NCI-H526 (cell line): ENCODE measurements around the gene GPR55.

Experiments
- DNase-seq, 2 experiments: peaks; one replicate each; lab custom pipeline; 2025; lab: John Stamatoyannopoulos, UW

Gene GPR55

DNA sequence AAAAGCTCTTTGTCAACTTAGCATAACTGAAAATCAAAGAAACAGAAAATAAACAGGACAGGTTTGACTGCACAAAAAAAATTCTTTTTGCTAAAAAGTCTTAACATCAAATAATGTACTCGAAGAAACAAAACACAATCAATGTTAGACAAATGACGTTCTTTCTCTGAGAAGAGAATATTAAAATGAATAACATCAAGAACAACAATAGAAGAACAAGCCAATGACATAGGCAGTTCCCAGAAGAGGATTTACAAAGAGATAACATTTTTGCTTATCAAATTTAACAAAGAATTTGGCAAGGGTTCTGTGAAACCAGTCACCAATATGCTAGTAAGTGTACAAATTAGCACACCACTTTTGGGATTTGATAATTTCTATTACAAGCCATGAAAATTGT lies 5.8 kb downstream of the GPR55 start:
- no peak for DNase-seq

DNA sequence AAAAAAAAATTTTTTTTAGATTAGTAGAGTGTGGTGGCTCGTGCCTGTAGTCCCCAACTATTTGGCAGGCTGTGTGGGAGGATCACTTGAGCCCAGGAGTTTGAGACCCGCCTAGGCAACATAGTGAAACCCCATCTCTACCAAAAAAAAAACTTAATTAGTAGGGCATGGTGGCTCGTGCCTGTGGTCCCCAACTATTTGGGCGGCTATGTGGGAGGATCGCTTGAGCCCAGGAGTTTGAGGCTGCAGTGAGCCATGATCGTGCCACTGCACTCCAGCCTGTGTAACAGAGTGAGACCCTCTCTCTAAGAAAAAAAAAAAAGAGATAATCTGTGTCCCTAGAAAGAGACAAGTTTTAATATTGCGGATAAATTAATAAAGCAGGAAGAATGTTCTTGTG lies 8.8 kb downstream of the GPR55 start:
- no peak for DNase-seq

DNA sequence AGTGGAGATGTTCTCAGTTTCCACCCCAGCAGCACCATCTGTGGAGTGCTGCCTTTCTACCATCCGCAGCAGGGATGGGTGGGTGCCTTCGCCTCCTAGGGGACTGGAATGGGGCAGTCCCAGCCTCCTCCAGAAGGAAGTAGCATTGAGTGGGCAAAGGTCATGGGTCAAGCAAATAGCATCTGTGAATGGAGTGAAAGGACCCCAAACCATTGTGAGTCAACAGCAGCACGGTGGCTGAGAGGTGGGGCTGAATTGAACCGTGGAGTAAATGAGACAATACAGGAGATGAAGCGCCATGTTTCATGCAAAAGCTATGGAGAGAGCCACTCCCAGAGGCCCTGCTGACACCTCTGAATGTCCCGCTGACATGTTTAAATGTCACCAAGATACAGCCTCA lies 9.7 kb downstream of the GPR55 start:
- DNase-seq = no peak

DNA sequence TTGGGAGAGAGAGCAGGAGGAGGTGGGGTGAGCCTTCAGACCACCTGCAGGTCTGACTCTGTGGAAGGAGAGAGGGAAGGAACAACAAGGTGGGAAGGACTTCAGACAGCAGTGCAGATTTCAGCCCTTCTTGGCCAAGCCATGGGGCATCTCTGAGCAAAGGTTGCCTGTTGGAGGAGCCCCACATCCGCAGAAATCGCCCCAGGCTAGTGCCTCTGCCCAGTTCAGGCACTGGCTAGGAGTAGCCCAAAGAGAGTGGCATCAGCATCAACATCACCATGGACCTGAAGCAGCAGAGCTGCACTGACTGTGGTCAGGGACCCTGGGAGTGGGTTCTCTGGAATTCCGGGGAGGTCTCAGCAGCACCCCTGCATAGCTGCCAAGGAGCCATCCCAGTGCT lies 10.2 kb downstream of the GPR55 start:
- no peak for DNase-seq

DNA sequence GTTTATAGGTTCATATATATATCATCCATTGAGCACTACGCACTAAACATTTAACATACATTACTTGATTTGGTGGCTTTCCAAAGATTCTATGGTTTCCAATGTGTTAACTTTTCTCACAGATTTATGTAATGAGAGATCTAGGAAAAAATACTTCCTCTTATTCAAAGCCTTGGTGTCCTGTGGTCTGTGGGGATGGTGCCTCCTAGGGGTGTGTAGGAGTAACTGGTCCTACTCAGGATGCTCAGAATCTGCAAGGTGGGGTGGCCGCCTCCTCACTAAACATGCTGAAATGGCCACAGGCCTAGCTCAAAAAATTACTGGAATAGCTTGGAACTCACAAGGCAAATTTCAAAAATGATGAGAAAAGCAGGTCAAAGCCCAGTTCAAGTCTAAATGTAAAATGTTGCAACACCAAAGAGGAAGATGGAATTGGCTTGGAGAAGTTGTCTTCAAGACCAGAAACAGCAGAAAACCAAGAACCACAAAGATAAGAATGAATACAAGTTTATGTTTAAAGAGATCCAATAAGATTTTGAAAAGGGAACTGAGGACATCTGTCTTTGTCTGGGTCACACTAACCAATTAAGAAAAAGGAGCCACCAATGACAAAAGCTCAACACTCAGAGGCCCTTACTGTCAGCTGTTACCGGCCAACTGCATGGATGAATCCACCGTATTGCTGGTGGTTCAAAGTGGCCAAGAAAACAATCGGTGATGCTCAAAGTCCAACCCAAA lies 11.5 kb downstream of the GPR55 start:
- DNase-seq = peak; percentile 10 to 54

DNA sequence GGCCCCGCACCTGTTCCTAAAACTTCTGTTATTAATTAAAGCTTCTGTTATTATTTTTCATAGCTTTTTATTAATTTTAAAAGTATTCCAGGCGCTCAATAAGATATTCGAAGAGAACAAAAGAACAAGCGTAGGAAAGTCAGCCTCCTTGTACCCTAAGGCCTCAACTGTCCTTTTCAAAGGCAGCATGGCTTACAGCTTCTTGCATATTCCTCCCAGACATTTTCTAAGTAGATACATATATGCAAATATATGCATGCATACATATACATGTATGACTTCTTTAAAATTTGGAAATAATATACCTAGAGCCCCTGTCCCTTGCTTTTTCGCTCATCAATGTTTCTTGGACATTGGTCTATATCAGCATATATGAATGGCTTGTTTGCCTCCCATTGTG lies 12.3 kb downstream of the GPR55 start:
- DNase-seq = no peak

DNA sequence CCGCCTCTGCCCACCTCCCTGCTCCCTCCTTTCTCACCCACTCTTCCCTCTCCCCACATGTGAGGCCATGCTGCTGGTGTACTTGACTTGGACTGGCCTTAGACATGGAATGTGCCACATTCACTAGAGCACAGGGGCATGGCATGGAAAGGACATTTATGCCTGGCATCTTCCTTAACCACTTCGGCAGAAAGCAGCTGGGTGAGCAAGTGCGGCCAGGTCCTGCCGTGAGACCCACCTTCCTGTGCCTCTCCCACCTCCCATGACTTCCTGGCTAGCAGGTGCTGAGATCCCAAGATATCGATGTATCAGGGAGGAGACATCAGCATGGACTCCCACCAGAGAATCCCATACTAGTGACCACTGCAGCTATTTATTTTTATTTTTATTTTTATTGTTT lies 13.0 kb downstream of the GPR55 start:
- DNase-seq = no peak

DNA sequence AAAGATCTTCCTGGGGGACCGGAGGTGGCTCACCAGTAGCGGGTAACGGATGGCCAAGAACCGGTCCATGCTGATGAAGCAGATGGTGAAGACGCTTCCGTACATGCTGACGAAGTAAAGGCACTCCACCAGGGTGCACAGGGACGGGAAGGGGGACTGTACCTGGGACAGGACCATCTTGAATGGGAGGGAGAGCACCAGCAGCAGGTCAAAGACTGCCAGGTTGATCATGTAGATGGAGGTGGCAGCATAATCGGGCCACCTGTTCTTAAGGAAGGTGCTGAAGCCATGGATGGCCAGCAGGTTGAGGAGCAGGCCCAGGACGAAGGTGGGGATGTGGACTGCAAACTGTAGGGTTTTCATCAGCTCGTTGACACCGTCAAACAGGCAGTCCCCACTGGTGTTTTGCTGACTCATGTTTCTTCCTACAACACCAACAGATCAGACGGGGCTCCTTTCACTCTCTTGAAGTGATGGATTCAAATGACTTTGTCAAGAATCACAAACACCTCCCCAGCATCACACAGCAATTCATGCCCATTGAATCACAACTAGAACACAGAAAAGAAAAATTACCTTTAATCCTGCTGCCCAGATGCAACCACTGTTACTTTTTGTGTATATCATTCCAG lies 14.4 kb downstream of the GPR55 start:
- no peak for DNase-seq

DNA sequence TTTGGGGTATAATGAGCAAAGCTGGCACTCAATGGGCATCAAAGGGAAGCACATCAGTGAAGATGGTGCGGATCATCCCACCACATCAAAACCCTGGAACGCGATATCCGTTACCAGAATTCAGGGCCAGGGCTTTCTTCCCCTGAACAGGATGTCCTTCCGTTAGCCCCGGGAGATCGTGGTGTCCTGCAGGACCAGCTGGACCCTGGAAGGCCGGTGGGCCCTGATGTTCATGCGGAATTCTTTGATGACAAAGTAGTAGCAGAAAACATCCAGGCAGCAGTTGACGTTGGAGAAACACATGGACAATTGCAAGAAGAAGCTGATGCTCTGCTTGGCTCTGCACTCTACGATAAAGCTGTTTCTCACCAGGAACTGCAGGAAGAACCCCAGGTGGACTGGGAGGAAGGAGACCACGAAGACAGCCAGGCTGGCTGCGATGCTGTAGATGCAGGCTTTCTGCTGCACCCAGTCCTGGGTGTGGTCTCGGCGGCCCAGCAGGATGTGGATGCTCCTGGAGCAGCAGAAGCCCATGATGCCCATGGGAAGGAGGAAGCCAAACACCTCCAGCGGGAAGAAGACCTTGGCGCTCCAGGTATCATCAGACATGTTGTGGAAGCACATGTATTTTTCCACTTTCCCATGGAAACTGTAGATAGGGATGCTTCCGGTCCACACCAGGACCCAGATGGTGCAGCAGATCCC lies 15.0 kb downstream of the GPR55 start:
- no peak for DNase-seq

DNA sequence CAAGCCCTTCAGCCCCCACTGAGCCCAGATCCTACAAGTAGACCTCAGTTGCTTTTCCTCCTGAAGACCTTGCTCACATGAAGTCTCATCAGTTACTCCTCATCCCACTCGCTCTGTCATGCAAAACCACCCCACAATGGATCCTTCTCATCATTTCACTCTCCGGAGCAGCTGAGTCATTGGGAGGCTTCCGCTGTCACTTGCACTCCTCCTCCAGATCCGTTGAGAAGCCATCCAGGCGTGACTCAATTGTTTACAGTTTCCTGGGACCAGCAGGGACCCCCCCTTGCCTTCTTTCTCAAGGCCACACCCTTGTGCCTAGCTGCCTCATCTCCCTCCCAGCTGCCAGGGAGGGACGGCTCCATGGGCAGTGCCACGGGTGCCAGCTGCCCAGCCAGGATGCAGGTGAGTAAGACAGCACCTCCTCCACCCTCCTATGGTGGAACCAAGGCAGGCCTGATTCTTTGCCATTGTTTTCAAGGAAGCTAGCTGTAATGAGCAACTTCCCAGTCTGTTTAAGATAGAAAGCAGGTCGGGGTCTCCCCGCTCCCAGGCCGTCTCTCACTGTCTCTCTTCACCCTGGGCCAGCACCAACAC lies 16.3 kb downstream of the GPR55 start:
- DNase-seq = peak; percentile 93 to 95

DNA sequence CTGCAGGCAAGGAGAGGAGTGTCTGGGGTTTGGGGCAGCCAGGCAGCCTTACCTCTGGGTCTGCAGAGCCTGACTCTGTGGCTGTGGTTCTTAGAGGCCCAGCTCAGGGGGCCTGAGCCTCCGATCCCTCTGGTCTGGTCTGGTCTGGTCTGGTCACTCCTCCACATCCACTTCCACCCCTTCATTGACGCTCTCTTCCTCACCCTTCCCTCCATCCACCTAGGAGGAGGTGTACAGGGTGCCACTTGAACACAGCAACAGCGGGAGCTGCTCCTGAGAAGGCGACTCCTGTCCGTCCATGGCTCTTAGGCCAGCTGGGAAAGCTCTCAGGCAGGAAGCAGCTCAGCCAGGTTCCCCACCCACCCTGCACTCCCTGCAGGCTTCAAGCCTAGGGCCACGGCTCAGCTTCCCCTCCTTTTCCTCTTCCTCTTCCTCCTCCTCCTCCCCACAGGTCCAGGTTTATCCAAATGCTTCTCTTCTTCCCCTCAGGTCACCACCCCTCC lies 16.9 kb downstream of the GPR55 start:
- peak in 1 of 2 experiments; percentile 85 for DNase-seq

DNA sequence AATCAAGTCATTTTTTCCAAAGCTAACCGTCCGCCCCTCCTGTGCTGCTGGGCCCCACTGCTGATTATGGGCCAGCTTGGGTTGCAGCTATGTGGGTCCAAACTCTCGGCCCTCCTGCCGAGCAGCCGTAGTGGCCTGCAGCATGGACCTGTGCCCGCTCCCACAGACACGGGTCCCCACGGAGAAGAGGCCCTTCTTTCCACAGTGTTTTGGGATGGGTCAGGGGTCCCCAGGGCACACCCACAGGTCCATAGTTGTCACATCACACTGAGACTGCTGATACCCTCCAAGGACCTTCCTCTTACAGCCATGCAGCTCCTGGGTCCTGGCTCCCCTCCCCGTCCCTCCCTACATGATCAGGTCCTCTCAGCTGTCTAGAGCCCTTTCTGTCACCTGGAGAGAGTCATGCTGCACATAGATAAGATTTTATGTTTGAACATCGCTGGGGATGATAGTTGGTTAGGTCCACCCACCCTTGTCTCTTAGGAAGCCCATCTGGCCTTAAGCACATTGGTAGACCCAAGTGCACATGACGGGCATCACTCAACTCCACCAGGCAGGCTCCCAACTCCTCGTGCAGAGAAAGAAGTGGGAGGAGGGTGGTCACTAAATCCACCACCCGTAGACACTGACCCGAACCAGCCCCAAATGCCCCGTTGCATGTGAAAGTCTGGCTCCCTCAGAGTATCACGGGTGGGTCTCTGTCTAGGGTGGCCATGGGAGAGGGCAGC lies 17.5 kb downstream of the GPR55 start:
- peak in 1 of 2 experiments; percentile 52 for DNase-seq

DNA sequence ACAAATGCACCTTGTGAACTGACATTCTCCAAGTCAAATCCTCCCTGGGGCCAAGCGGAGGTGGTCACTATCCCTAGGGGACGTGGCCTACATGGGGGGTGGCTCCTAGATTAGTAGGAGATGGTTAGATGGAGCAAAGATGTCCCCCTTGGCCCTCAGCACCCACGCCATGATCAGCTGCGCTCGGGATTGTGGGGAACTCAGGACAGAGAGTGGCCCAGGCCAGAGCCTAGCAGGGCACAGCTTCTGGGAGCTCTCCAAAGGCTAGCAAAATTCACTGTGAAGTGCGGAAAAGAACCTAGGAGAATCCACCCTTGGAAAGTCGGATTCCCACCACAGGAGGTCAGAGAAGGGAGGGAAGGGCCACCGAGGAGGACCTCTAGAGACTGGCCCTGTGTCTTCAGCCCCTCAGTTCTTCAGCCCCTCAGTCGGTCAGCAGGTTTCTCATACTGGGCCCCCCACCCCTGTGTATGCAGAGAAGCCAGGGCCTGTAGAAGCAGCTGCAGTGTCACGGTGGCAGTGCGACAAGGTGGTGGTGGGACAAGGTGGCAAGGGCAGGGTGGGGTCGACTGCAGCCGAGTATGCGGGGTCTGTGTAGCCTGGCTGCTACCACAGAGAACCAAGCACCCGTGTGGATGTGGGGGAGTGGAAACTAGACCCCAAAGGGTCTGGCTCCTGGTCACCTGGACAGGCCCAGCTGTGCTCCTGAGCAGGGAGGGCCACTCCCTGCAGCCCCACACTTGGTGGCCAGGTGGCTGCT lies 18.4 kb downstream of the GPR55 start:
- no peak for DNase-seq

DNA sequence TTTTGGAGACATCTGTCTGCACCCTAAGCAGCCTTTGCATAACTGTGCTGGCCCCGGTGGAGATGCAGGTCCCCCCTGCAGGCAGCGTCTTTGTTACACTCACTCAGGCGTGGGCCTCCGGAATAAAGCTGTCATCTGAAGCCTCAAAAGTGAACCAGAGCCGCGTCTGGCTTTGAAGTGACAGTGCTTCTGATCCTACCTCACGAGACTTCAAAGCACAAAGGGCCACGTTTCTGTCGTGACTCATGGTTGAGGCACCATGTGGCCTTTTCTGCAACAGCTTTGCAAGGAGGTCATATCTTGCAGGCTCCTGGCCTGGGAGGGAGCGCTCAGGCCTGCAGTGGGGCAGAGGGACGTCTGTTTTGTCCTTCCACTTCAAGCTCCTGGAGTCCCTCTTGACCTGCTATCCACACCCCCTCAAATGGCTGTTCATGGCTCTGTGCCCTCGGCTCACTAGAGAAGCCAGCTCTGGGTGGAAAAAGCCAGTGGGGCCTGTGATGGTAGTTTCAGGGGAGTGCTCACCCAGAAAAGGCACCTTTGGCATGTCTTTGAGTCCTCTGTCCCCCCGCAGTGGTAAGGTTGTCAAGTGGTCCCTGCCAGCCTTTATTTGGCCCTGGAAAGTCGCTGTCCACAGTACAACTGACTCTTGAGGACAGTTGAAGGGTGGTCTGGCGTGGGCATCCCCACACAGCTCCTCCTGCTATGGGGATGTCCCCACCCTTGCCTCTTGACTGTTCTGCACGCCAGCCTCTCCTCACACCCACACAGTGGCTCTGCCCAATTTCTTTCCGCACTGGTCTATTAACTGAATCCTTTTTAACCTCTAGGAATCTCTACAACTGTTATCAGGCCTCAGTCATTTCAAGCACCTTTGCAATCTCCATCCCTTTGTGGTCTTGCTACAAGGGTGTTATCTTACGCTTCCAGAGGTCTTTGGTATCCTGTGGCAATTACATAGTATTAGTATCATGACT lies 19.3 kb downstream of the GPR55 start:
- no peak for DNase-seq

DNA sequence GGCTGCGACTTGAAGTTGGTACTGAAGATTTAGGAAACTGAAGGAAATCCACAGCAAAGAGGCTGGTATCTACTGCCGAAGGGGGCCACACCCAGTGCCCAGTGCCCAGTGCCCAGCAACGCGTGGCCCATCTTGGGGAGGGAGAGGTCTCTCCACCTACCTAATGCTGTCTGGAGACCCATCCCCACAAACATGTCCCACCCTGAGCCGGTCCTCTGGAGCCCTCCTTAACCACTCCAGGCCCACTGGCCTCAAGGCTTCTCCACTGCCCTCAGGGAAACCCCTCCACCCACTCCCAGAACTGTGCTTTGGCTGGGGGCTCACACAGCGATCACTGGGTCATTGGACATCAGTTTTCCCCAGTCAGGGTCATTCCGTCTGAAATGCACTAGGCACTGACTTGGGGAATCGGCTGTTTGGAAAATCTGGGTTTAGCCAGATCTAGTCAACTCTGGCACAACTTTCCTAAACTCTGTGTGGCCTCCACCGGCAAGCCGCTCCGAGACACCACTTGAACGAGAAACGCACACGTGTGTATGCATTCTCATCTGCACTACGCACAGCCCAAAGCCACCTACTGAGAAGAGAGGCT lies 20.1 kb downstream of the GPR55 start:
- DNase-seq = no peak

DNA sequence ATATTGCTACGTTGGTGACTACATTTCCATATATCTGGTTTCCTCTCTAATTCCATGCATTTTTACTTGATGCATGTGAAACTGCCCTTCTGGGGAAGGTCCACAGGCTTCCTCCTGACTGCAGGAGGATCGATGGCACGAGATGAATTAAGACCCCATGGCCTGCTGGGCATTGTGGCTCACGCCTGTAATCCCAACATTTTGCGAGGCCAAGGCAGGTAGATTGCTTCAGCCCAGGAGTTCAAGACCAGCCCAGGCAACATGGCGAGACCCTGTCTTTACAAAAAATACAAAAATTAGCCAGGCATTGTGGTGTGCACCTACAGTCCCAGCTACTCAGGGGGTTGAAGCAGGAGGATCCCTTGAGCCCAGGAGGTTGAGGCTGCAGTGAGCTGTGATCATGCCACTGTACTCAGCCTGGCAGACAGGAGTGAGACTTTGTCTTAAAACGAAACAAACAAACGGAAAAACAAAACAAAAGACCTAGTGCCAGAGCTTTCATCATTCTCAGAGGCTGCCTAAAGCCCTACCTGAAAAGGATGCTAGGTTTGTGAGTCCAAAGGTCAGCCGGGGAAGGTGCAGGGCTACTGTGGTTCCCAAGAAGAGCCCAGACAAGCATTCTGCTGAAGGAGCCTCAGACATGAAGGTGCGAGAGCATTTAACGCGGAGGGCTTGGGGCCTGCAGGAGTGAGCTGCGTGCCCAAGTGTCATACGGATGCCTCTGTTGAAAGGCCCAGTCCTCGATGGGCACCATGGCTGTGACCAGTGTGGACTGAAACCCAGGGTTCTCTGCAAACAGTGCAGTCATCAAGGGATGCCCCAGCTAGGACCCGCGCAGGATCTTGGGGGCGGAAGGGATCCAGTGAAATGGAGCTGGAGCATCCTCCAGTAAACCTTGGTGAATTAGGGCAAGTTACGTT lies 21.6 kb downstream of the GPR55 start:
- DNase-seq = no peak

DNA sequence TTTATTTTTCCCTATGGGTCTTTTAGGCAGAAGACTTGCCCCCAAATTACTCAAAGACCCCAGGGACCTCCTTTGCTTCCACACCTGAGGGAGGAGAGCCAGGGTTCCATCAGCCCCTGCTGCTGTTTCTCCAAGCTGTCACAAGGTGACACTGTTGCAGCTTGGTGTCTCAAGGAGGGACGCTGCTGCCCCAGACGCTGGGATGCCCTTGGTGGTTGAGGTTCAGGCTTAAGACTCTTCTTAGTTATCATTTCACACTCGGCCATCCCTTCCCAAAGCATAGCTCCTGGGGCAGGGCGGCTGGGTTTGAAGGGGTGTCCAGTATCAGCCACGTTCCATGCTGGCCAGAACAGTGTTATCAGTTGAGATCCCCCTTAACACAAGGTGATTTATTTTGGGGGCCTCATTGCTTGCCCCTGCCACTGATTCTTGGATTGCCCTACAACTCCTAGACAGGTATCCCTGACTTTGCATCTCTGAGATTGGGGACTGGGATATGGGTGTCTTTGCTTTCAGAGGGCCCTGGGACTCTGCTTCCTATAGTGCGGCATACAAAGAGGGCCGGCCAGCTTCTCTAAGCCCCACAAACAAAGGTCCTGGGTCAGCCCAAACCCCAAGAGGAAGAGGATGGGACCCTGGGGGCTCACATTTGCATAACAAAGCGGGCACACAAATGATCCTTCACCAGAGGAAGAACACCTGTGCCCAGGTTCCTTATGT lies 22.7 kb downstream of the GPR55 start:
- peak; percentile 63 to 80 for DNase-seq

DNA sequence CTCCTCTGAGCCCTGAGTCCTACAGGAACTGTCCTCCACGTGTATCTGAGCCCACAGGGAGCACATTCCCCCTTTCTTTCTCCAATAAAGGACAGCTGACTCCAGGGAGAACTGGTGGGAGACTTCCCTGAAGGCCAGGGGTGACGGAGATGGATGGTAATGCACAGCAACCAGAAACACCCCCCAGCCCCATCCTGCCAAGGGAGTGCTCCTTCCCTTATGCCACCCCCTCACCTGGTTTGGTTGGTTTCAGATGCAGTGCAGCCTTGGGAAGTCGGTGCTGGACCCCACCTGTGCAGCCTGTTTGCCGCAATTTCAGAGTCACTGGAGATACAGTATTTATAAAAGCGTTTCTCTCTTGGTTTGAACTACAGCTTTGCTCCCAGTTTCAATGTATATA lies 24.0 kb downstream of the GPR55 start:
- DNase-seq = no peak
